Trophoblast cell (in vitro differentiated cells and primary cell): Measurements from ENCODE around the gene ARID3A.
"Not testable (repeated sequence)": the region's sequence is repeated elsewhere in the genome, so short reads cannot be mapped to it uniquely, and the experiment has no call there.

Experiments used
- DNase-seq, 2 donors: peaks; one replicate each; pipeline ENCODE4 v3.0.0-alpha.2; 2016
- H2AFZ ChIP-seq: 2 replicates; pipeline ENCODE4 v1.6.1; 2013; ENCODE audit warnings: low read length, moderate library complexity, mild to moderate bottlenecking; ENCODE audit not compliant: insufficient read depth, poor library complexity
- H2AK5ac ChIP-seq: 2 replicates; pipeline ENCODE4 v1.6.1; 2013; ENCODE audit warnings: mild to moderate bottlenecking, low read length
- H2BK120ac ChIP-seq: 2 replicates; pipeline ENCODE4 v1.6.1; 2013; ENCODE audit warnings: low read length, mild to moderate bottlenecking, moderate library complexity; ENCODE audit not compliant: insufficient read depth, poor library complexity
- H2BK12ac ChIP-seq: 2 replicates; pipeline ENCODE4 v1.6.1; 2013; ENCODE audit warnings: mild to moderate bottlenecking, low read length, moderate library complexity
- H2BK5ac ChIP-seq: 2 replicates; pipeline ENCODE4 v1.6.1; 2013; ENCODE audit warnings: low read length, low read depth, moderate library complexity, mild to moderate bottlenecking; ENCODE audit not compliant: poor library complexity
- H3K14ac ChIP-seq: 2 replicates; pipeline ENCODE4 v1.6.1; 2013; ENCODE audit warnings: mild to moderate bottlenecking, low read length
- H3K18ac ChIP-seq: 2 replicates; pipeline ENCODE4 v1.6.1; 2013; ENCODE audit warnings: mild to moderate bottlenecking, low read length
- H3K23ac ChIP-seq: 2 replicates; pipeline ENCODE4 v1.6.1; 2013; ENCODE audit warnings: low read length
- H3K27ac ChIP-seq: 2 replicates; pipeline ENCODE4 v1.5.1; 2013; ENCODE audit warnings: low read depth, mild to moderate bottlenecking, inconsistent platforms, low read length, moderate library complexity
- H3K27me3 ChIP-seq: 2 replicates; pipeline ENCODE4 v1.6.1; 2013; ENCODE audit warnings: inconsistent platforms, mild to moderate bottlenecking, low read length, moderate library complexity; ENCODE audit not compliant: insufficient read depth
- H3K36me3 ChIP-seq, 2 experiments: 1 replicate in 1 of 2; 2 replicates in 1 of 2; pipeline ENCODE4 v1.6.1; 2013; ENCODE audit warnings: low read length in 2 of 2, mild to moderate bottlenecking in 2 of 2, moderate library complexity in 1 of 2; ENCODE audit not compliant: insufficient read depth in 2 of 2, control insufficient read depth in 1 of 2
- H3K4ac ChIP-seq: 2 replicates; pipeline ENCODE4 v1.6.1; 2013; ENCODE audit warnings: low read depth, mild to moderate bottlenecking, low read length, moderate library complexity
- H3K4me1 ChIP-seq, 2 experiments: 1 replicate in 1 of 2; 2 replicates in 1 of 2; pipeline ENCODE4 v1.6.1; 2013; ENCODE audit warnings: low read length in 2 of 2, mild to moderate bottlenecking in 2 of 2, moderate library complexity in 1 of 2; ENCODE audit not compliant: insufficient read depth in 2 of 2, control insufficient read depth in 1 of 2
- H3K4me2 ChIP-seq: 2 replicates; pipeline ENCODE4 v1.6.1; 2013; ENCODE audit warnings: inconsistent platforms, mild to moderate bottlenecking, low read length, moderate library complexity
- H3K4me3 ChIP-seq: 2 replicates; pipeline ENCODE4 v1.5.1; 2013; ENCODE audit warnings: mild to moderate bottlenecking, low read depth, low read length, inconsistent platforms
- H3K79me1 ChIP-seq: one replicate; pipeline ENCODE4 v1.6.1; 2013; ENCODE audit warnings: low read length
- H3K79me2 ChIP-seq: 2 replicates; pipeline ENCODE4 v1.6.1; 2013; ENCODE audit warnings: low read length, mild to moderate bottlenecking; ENCODE audit not compliant: control insufficient read depth, insufficient read depth, poor library complexity
- H3K9ac ChIP-seq: 2 replicates; pipeline ENCODE4 v1.6.1; 2013; ENCODE audit warnings: mild to moderate bottlenecking, low read length
- H3K9me3 ChIP-seq: 2 replicates; pipeline ENCODE4 v1.6.1; 2013; ENCODE audit warnings: low read depth, mild to moderate bottlenecking, control low read depth, inconsistent platforms, low read length; ENCODE audit not compliant: insufficient read depth
- H4K12ac ChIP-seq: 2 replicates; pipeline ENCODE4 v1.6.1; 2013; ENCODE audit warnings: low read depth, mild to moderate bottlenecking, low read length, moderate library complexity
- H4K8ac ChIP-seq: 2 replicates; pipeline ENCODE4 v1.6.1; 2013; ENCODE audit warnings: low read depth, mild to moderate bottlenecking, low read length, moderate library complexity
- H4K91ac ChIP-seq: one replicate; pipeline ENCODE4 v1.6.1; 2013; ENCODE audit warnings: low read depth, mild to moderate bottlenecking, low read length, moderate library complexity
- WGBS: extraction: QIAGEN DNeasy Blood & Tissue Kit; methylation state at CpG from one replicate; pipeline ENCODE4 v1.1.7; 2013; ENCODE audit warnings: missing lambda C conversion rate; ENCODE audit not compliant: insufficient read length, insufficient coverage; ENCODE audit errors: extremely low coverage; 5-methylcytosine and 5-hydroxymethylcytosine counted together

The ARID3A gene

DNA sequence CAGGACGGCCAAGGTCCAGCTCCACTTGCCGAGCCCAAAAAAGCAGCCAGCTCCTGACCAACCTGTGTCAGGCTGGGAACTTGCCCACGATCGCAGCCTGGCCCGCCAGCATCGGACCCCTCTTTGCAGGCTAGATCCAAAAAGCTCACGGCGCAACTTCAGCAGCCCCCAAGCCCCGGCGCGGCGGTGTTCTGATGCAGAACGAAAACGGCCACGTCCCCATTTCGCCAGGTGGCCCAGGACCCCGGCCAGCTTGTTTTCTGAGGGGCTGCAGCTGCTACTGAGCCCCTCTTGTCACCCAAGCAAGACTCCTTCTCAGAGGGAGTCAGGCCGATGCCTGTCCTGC is 93.8 kb downstream of the ARID3A start:
- H2AK5ac ChIP-seq = no peak overlapping the region
- peak overlapping the region; percentile 85 for H3K4me3 ChIP-seq
- H2BK120ac ChIP-seq = no peak overlapping the region
- H3K79me2 ChIP-seq = peaks cover 48% of the 10 kb centered on the region
- no peak overlapping the region for H3K9ac ChIP-seq
- no peak overlapping the region for H3K14ac ChIP-seq
- H2BK12ac ChIP-seq = no peak overlapping the region
- peaks cover 28 to 41% of the 10 kb centered on the region in 2 experiments for H3K4me1 ChIP-seq
- no peak overlapping the region for H3K27ac ChIP-seq
- WGBS = no CpG with 5 or more reads among the region's 18 CpGs
- H3K4me2 ChIP-seq = peak overlapping the region; percentile 74
- peaks cover 6 to 23% of the 10 kb centered on the region in 2 experiments for H3K36me3 ChIP-seq
- no peak overlapping the region for H4K91ac ChIP-seq
- no peak overlapping the region for H2BK5ac ChIP-seq
- H3K4ac ChIP-seq = peak overlapping the region; percentile 94
- H4K8ac ChIP-seq = no peak overlapping the region
- no peak overlapping the region for H4K12ac ChIP-seq
- H2AFZ ChIP-seq = no peak overlapping the region
- no peak overlapping the region for H3K18ac ChIP-seq
- H3K9me3 ChIP-seq = no peaks in the 10 kb centered on the region
- H3K79me1 ChIP-seq = peaks cover 9% of the 10 kb centered on the region
- no peaks in the 10 kb centered on the region for H3K27me3 ChIP-seq
- DNase-seq = no peak
- no peak overlapping the region for H3K23ac ChIP-seq

DNA sequence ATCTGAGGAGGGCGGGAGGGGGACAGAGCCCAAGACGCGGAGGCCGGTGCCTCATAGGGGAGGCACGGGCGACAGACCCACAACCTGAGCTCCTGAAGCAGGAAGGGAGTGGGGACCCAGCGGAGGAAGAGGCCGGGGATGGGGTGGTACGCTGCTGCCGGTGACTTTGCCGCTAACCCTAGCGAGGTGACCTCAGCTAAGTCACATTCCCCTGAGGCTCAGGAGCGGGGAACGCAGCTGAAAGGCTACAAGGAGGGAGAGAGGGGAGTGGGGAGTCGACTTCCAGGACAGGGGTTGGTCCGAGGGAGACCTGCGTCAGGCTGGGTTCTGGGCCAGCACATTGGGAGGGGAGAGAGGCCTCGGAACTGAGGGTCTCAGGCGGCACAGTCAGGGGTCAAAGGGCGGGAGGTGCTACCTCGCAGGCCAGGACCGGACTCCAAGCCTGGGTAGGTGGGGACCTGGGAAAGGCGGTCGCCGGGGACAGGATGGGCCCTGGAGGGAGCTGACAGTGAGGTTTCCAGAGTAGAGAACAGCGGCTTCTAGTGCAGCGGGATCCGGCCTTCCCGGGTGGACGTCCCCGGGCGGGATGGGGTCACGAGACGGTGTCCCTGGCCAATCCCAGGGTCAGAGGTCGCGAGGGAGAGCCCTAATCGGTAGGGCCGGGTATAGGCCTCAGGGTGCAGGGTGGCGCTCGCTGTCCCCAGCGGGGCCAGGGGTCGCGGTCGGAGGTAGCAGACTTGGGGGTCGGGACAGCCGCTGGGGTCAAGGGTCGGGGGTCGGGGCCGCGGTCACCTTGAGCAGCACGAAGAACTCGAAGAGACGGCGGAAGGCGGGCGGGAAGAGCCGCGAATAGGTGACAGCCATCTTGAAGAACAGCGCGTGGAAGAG is 94.4 kb downstream of the ARID3A start:
- peak overlapping the region; percentile 13 for H2AK5ac ChIP-seq
- no peak overlapping the region for H2AFZ ChIP-seq
- H3K4ac ChIP-seq = peak overlapping the region; percentile 94
- H3K4me1 ChIP-seq = peaks cover 28 to 41% of the 10 kb centered on the region in 2 experiments
- peak overlapping the region; percentile 74 for H3K4me2 ChIP-seq
- H3K27me3 ChIP-seq = no peaks in the 10 kb centered on the region
- DNase-seq = no peak
- no peak overlapping the region for H3K27ac ChIP-seq
- no CpG with 5 or more reads among the region's 60 CpGs for WGBS
- H3K23ac ChIP-seq = no peak overlapping the region
- H3K9me3 ChIP-seq = no peaks in the 10 kb centered on the region
- no peak overlapping the region for H2BK12ac ChIP-seq
- peak overlapping the region; percentile 94 for H3K9ac ChIP-seq
- peak overlapping the region; percentile 23 for H4K12ac ChIP-seq
- H2BK5ac ChIP-seq = peak overlapping the region; percentile 75
- peaks cover 0 to 17% of the 10 kb centered on the region in 2 experiments for H3K36me3 ChIP-seq
- H4K91ac ChIP-seq = peak overlapping the region; percentile 91
- H3K79me2 ChIP-seq = peaks cover 47% of the 10 kb centered on the region
- peaks cover 9% of the 10 kb centered on the region for H3K79me1 ChIP-seq
- peak overlapping the region; percentile 85 for H3K4me3 ChIP-seq
- peak overlapping the region; percentile 45 for H3K14ac ChIP-seq
- H3K18ac ChIP-seq = peak overlapping the region; percentile 79
- peak overlapping the region; percentile 91 for H4K8ac ChIP-seq
- H2BK120ac ChIP-seq = peak overlapping the region; percentile 70

DNA sequence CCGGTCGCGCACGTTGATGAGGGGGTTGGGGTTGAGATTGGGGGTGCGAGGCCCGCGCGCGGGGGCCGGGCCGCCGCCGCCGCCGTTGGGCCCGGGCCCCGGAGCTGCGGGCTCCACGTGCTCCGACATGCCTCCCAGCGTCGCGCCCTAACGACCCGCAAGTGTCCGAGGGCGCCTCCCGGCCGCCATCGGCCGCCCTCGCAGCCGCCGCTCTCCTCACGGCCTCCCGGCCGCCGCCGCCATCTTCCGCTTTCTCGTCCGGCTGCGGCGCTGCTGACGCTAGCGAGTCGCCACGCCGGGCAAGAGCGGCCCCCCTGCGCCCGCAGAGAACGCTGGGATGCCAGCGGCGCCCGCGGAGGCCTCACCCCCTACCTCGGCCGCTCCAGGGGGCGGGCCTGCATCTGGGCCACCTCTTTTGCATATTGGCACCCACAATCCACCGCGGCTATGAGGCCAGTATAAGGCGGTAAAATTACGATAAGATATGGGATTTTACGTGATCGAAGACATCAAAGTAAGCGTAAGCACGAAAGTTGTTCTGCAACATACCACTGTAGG is 95.1 kb downstream of the ARID3A start, which contains the start of gene TMEM259:
Gene TMEM259, minus strand, starts transcription at position 256 of the 558 bp plus-strand sequence. Its CDS starts 127 bp downstream, at position 129.
- Histone ChIP-seq H3K23ac (no peak within 1 kb of the TSS), H4K12ac (peak within 1 kb of the TSS; percentile 23), H3K4me3 (peak within 1 kb of the TSS; percentile 85), H2AK5ac (peak within 1 kb of the TSS; percentile 13), H2BK120ac (peak within 1 kb of the TSS; percentile 70), H3K36me3 (peaks cover 0 to 17% of the 10 kb centered on the region in 2 experiments), H2BK12ac (no peak within 1 kb of the TSS), H4K8ac (peak within 1 kb of the TSS; percentile 91), H3K79me2 (peaks cover 43% of the 10 kb centered on the region), H3K9me3 (no peaks in the 10 kb centered on the region), H3K27ac (no peak within 1 kb of the TSS), H3K9ac (peak within 1 kb of the TSS; percentile 94), H3K27me3 (no peaks in the 10 kb centered on the region), H4K91ac (peak within 1 kb of the TSS; percentile 91), H3K4me1 (peaks cover 24 to 39% of the 10 kb centered on the region in 2 experiments), H3K14ac (peak within 1 kb of the TSS; percentile 45), H3K4ac (peak within 1 kb of the TSS; percentile 94), H3K79me1 (peaks cover 10% of the 10 kb centered on the region), H3K4me2 (peak within 1 kb of the TSS; percentile 74), H3K18ac (peak within 1 kb of the TSS; percentile 79), H2AFZ (no peak within 1 kb of the TSS), H2BK5ac (peak within 1 kb of the TSS; percentile 75)
- peak; percentile 94 to 98 for DNase-seq
- WGBS = no CpG with 5 or more reads among the region's 68 CpGs

DNA sequence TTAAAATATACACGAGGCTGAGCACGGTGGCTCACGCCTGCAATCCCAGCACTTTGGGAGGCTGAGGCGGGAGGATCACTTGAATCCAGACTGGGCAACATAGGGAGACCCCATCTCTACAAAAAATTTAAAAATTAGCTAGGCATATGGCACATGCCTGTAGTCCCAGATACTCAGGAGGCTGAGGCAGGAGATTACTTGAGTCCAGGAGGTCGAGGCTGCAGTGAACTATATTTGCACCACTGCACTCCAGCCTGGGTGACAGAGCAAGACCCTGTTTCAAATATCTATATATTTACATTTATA is 98.0 kb downstream of the ARID3A start:
- H3K23ac ChIP-seq, H3K27me3 ChIP-seq, H2AFZ ChIP-seq, H3K27ac ChIP-seq, DNase-seq, H2BK120ac ChIP-seq, H3K4me3 ChIP-seq, H4K91ac ChIP-seq, H3K36me3 ChIP-seq, H4K12ac ChIP-seq, H3K14ac ChIP-seq, H2AK5ac ChIP-seq, H3K4me2 ChIP-seq, H3K4ac ChIP-seq, H3K18ac ChIP-seq, H2BK5ac ChIP-seq, H4K8ac ChIP-seq, H3K9me3 ChIP-seq, H3K9ac ChIP-seq, H2BK12ac ChIP-seq: not testable (repeated sequence)
- peaks cover 30% of the 10 kb centered on the region for H3K79me1 ChIP-seq
- peaks cover 45% of the 10 kb centered on the region for H3K79me2 ChIP-seq
- WGBS = no CpG with 5 or more reads among the region's 5 CpGs
- H3K4me1 ChIP-seq = peaks cover 3 to 21% of the 10 kb centered on the region in 2 experiments
